ENCODE measurements around the gene COP1.
"Not testable (repeated sequence)": the region's sequence is repeated elsewhere in the genome, so short reads cannot be mapped to it uniquely, and the experiment has no call there.

COP1 gene

GRCh38 chr1:176122282-176122681 is 84.8 kb downstream of the COP1 start:
- DNase-seq (ENCODE audit: low spot score) = no peak

GRCh38 chr1:176119549-176119948 is 87.5 kb downstream of the COP1 start:
- DNase-seq (ENCODE audit: low spot score) = no peak

GRCh38 chr1:176118985-176119384 is 88.1 kb downstream of the COP1 start:
- DNase-seq (ENCODE audit: low spot score) = no peak

GRCh38 chr1:176111835-176112234 is 95.3 kb downstream of the COP1 start:
- no peak for DNase-seq (ENCODE audit: low spot score)

GRCh38 chr1:176110203-176110602 is 96.9 kb downstream of the COP1 start:
- no peak for DNase-seq (ENCODE audit: low spot score)

GRCh38 chr1:176102768-176103350 is 104.2 kb downstream of the COP1 start:
- no peak for DNase-seq (ENCODE audit: low spot score)

- no peak for DNase-seq (ENCODE audit: low spot score)
These were observed 105.0 kb downstream of the COP1 start for GRCh38 chr1:176101951-176102642.

- no peak for DNase-seq (ENCODE audit: low spot score)
These were observed 108.5 kb downstream of the COP1 start for GRCh38 chr1:176098560-176098959.

- DNase-seq (ENCODE audit: low spot score) = no peak
These were observed 111.1 kb downstream of the COP1 start for GRCh38 chr1:176096015-176096414.

- DNase-seq (ENCODE audit: low spot score) = no peak
These were observed 116.3 kb downstream of the COP1 start for GRCh38 chr1:176090766-176091165.

GRCh38 chr1:176087746-176088145 is 119.3 kb downstream of the COP1 start:
- not testable (repeated sequence) for DNase-seq (ENCODE audit: low spot score)

- peak; percentile 88 for DNase-seq (ENCODE audit: low spot score)
These were observed 133.4 kb downstream of the COP1 start for GRCh38 chr1:176073524-176074157.

- DNase-seq (ENCODE audit: low spot score) = no peak
These were observed 138.2 kb downstream of the COP1 start for GRCh38 chr1:176068901-176069300.

GRCh38 chr1:176068256-176068655 is 138.8 kb downstream of the COP1 start:
- no peak for DNase-seq (ENCODE audit: low spot score)

- no peak for DNase-seq (ENCODE audit: low spot score)
These were observed 140.4 kb downstream of the COP1 start for GRCh38 chr1:176066709-176067108.

- DNase-seq (ENCODE audit: low spot score) = no peak
These were observed 148.4 kb downstream of the COP1 start for GRCh38 chr1:176058686-176059085.

- no peak for DNase-seq (ENCODE audit: low spot score)
These were observed 150.8 kb downstream of the COP1 start for GRCh38 chr1:176056312-176056711.

- DNase-seq (ENCODE audit: low spot score) = no peak
These were observed 151.7 kb downstream of the COP1 start for GRCh38 chr1:176055398-176055797.

GRCh38 chr1:176051902-176052518 is 155.1 kb downstream of the COP1 start:
- no peak for DNase-seq (ENCODE audit: low spot score)

- no peak for DNase-seq (ENCODE audit: low spot score)
These were observed 155.7 kb downstream of the COP1 start for GRCh38 chr1:176051402-176051801.

GRCh38 chr1:176049582-176049981 is 157.5 kb downstream of the COP1 start:
- DNase-seq (ENCODE audit: low spot score) = no peak

GRCh38 chr1:176046926-176047325 is 160.2 kb downstream of the COP1 start:
- DNase-seq (ENCODE audit: low spot score) = no peak

- no peak for DNase-seq (ENCODE audit: low spot score)
These were observed 163.5 kb downstream of the COP1 start for GRCh38 chr1:176043537-176043936.
